ENCODE results near the gene VIL1. TPM values are rescaled to one million over a fixed set of nuclear protein-coding genes. Genes with fewer than 3 reads are reported as not detected.

VIL1 gene
- total RNA-seq, 1 donor from 2014 or later = not detected

DNA sequence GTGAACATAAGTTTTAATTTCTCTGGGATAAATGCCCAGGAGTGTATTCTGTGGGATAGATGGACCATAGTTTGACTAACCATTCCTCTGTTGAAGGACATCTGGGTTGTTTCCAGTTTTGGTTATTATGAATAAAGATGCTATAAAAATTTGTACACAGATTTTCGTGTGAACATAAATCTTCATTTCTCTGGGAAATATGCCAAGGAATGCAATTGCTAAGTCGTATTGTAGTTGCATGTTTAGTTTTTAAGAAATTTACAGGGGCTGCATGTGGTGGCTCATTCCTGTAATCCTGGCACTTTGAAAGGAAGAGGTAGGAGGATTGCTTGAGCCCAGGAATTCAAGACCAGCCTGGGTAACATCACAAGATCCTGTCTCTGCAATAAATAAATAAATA lies 43.7 kb upstream of the VIL1 start:
- DNase-seq (ENCODE audit: extremely low spot score, unreplicated experiment) = no peak
- Mint-ChIP-seq H3K9me3 (ENCODE audit: unreplicated experiment) (no peaks in the 10 kb centered on the region), H3K27ac (ENCODE audit: unreplicated experiment) (no peak overlapping the region), H3K27me3 (ENCODE audit: unreplicated experiment) (peaks cover 11% of the 10 kb centered on the region), H3K4me1 (ENCODE audit: unreplicated experiment) (peaks cover 4% of the 10 kb centered on the region), H3K4me3 (ENCODE audit: unreplicated experiment) (no peak overlapping the region), H3K36me3 (ENCODE audit: unreplicated experiment) (no peaks in the 10 kb centered on the region)
- TF ChIP-seq, protein P1, sequence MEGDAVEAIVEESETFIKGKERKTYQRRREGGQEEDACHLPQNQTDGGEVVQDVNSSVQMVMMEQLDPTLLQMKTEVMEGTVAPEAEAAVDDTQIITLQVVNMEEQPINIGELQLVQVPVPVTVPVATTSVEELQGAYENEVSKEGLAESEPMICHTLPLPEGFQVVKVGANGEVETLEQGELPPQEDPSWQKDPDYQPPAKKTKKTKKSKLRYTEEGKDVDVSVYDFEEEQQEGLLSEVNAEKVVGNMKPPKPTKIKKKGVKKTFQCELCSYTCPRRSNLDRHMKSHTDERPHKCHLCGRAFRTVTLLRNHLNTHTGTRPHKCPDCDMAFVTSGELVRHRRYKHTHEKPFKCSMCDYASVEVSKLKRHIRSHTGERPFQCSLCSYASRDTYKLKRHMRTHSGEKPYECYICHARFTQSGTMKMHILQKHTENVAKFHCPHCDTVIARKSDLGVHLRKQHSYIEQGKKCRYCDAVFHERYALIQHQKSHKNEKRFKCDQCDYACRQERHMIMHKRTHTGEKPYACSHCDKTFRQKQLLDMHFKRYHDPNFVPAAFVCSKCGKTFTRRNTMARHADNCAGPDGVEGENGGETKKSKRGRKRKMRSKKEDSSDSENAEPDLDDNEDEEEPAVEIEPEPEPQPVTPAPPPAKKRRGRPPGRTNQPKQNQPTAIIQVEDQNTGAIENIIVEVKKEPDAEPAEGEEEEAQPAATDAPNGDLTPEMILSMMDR (IDR thresholded peaks at IDR 0.05) = no peak

DNA sequence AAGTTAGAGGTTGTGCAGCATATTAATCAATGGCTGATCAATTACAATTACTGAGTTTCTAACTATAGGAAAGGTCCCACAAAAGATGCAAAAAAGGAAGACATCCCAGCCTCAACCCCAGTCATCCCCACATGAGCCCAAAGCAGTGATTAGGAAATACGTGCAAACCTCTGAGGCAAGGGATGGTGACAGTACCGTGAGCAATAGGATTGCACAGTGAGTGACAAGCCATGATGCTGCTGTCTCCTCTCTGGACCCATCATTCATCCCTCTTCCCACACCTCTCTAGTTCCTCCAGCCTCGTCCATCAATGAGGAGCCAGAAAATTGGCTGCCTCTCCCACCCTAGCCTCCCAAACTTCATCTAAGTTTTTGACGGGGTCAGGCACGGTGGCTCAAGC lies 40.9 kb upstream of the VIL1 start:
- H3K27ac Mint-ChIP-seq (ENCODE audit: unreplicated experiment) = no peak overlapping the region
- peaks cover 2% of the 10 kb centered on the region for H3K4me1 Mint-ChIP-seq (ENCODE audit: unreplicated experiment)
- H3K4me3 Mint-ChIP-seq (ENCODE audit: unreplicated experiment) = no peak overlapping the region
- H3K36me3 Mint-ChIP-seq (ENCODE audit: unreplicated experiment) = no peaks in the 10 kb centered on the region
- no peak for DNase-seq (ENCODE audit: extremely low spot score, unreplicated experiment)
- TF ChIP-seq, protein P1 (IDR thresholded peaks at IDR 0.05) = no peak
- peaks cover 15% of the 10 kb centered on the region for H3K27me3 Mint-ChIP-seq (ENCODE audit: unreplicated experiment)
- H3K9me3 Mint-ChIP-seq (ENCODE audit: unreplicated experiment) = no peaks in the 10 kb centered on the region

DNA sequence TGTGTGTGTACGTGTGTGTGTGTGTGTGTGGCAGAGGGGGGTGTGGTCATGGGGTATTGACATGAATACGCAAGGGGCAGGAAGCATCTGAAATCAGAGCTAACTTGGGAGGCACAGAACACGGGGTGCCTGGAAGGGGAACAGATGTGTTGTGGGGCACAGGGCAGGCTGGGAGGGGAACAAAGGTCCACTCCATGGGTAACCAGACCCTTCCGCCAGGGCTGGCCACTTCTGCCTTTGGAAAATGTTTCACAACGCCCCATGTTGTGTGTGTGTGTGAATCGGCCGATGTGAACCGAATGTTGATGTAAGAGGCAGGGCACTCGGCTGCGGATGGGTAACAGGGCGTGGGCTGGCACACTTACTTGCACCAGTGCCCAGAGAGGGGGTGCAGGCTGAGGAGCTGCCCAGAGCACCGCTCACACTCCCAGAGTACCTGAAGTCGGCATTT lies 37.0 kb upstream of the VIL1 start, which contains the start of gene SLC11A1:
Gene SLC11A1 (plus strand): TSS at position 358 of the 451 bp plus-strand sequence. CDS start 96 bp downstream, outside the sequence.
- H3K36me3 Mint-ChIP-seq (ENCODE audit: unreplicated experiment) = no peaks in the 10 kb centered on the region
- TF ChIP-seq, protein P1 (IDR thresholded peaks at IDR 0.05) = no peak
- no peak within 1 kb of the TSS for H3K4me3 Mint-ChIP-seq (ENCODE audit: unreplicated experiment)
- H3K27ac Mint-ChIP-seq (ENCODE audit: unreplicated experiment) = no peak within 1 kb of the TSS
- H3K9me3 Mint-ChIP-seq (ENCODE audit: unreplicated experiment) = no peaks in the 10 kb centered on the region
- no peaks in the 10 kb centered on the region for H3K4me1 Mint-ChIP-seq (ENCODE audit: unreplicated experiment)
- no peak for DNase-seq (ENCODE audit: extremely low spot score, unreplicated experiment)
- peaks cover 15% of the 10 kb centered on the region for H3K27me3 Mint-ChIP-seq (ENCODE audit: unreplicated experiment)

DNA sequence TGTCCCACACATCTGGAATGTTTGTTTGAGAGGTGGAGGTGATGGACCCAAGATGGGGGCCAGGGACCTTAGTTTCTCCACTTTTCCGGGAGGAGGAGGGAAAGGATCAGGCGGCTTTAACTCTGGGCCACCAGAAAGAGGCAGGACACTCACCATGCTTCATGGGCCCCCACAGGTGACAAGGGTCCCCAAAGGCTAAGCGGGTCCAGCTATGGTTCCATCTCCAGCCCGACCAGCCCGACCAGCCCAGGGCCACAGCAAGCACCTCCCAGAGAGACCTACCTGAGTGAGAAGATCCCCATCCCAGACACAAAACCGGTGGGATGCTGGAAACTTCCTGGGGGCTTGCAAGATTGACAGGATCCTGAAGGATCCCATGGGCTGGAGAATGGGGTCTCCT lies 36.1 kb upstream of the VIL1 start:
- TF ChIP-seq, protein P1 (IDR thresholded peaks at IDR 0.05) = no peak
- no peak overlapping the region for H3K27ac Mint-ChIP-seq (ENCODE audit: unreplicated experiment)
- no peak for DNase-seq (ENCODE audit: extremely low spot score, unreplicated experiment)
- H3K4me1 Mint-ChIP-seq (ENCODE audit: unreplicated experiment) = peaks cover 4% of the 10 kb centered on the region
- no peaks in the 10 kb centered on the region for H3K36me3 Mint-ChIP-seq (ENCODE audit: unreplicated experiment)
- peaks cover 15% of the 10 kb centered on the region for H3K27me3 Mint-ChIP-seq (ENCODE audit: unreplicated experiment)
- no peak overlapping the region for H3K4me3 Mint-ChIP-seq (ENCODE audit: unreplicated experiment)
- no peaks in the 10 kb centered on the region for H3K9me3 Mint-ChIP-seq (ENCODE audit: unreplicated experiment)

DNA sequence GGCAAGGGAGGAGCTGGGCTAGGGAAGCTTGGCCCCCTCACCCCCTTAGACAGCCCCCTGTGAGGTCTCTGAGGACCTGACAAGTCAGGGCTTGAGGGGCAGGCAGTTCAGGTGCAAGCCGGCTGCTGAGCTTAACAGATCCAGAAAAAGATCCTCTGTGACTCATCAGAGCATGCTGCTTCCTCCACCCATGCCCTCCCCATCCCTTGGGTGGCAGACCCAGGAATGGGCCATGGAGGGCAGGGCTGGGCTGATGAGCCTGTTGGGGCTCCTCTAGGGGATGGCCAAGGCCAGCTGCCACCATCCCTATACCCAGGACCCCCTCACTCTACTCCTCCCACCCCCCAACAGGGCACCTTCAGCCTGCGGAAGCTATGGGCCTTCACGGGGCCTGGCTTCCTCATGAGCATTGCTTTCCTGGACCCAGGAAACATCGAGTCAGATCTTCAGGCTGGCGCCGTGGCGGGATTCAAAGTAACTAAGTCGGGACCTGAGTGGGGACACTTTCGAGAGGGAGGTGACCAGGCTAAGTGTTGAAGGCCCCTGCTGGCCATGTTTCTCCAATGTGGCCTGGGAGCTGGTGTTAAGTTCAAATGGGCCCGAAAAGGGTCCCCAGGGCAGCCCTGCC lies 34.9 kb upstream of the VIL1 start:
- TF ChIP-seq, protein P1 (IDR thresholded peaks at IDR 0.05) = no peak
- H3K4me1 Mint-ChIP-seq (ENCODE audit: unreplicated experiment) = peaks cover 4% of the 10 kb centered on the region

More for the DNA sequence above, 34.9 kb upstream of the VIL1 start:
- Mint-ChIP-seq H3K27me3 (ENCODE audit: unreplicated experiment) (peaks cover 7% of the 10 kb centered on the region), H3K27ac (ENCODE audit: unreplicated experiment) (no peak overlapping the region), H3K9me3 (ENCODE audit: unreplicated experiment) (no peaks in the 10 kb centered on the region), H3K4me3 (ENCODE audit: unreplicated experiment) (no peak overlapping the region), H3K36me3 (ENCODE audit: unreplicated experiment) (no peaks in the 10 kb centered on the region)
- DNase-seq (ENCODE audit: extremely low spot score, unreplicated experiment) = no peak
